DMS53 treated with DMSO at 0.1 percent for 48 hours (cell line): Measurements from ENCODE around the gene GLI3.

Experiments
- DNase-seq: peaks from one replicate; lab custom pipeline; 2025; ENCODE audit not compliant: unreplicated experiment; lab: John Stamatoyannopoulos, UW

Gene GLI3

DNA sequence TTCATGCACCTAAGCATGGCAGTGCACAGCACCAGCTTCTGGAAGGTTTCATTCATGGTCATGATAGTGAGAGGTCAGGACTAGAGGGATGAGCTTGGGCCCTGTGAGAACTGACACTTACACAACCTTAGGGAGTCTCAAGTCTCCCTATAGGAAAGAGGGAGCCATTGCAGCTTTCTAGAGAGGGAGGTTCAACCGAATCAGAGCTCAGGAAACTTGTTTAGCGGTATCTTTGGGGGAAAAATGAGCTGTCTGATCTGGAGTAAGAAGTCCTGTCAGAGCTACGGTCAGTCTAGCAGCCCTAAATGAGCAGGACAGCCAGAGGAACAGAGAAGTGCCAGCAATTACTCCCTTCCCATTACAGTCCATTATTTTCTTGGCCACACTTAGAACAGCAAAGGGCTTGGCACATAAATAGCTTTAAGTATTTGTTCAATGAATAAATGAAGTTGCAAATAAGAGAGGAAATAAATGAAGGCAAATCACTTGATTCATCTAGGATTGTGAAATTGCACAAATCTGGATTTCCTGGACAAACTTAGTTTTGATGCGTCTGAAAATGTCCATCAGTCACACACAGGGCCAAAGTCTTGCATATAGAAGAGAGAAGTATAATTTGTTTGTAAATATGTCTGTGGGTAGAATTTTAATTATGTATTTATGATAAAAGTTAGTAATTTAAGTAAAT, 262.0 kb downstream of the GLI3 start:
- no peak for DNase-seq

DNA sequence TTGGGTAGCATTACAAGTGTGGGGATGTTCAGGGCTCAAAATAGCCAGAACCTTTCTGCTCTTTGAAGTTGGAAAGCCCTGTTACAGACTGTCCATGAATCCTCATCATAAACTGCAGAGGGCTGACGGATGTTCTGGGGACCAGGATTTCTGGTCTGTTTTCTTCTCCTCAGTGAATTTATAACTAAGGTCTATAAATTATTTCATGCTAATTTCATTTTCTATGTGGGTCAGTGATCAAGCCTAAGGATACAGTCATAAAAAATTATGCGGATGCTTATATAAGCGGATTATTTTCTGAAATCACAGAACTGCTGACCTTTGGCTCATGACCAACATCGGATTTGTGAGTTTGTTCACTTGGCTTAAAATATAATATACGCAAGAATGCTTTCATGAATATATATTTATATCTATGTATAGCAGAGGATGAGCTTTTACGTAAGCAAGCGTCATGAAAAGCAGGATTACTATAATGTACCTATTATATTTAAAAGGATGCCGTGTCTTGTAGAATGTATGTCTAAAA, 263.7 kb downstream of the GLI3 start:
- no peak for DNase-seq

DNA sequence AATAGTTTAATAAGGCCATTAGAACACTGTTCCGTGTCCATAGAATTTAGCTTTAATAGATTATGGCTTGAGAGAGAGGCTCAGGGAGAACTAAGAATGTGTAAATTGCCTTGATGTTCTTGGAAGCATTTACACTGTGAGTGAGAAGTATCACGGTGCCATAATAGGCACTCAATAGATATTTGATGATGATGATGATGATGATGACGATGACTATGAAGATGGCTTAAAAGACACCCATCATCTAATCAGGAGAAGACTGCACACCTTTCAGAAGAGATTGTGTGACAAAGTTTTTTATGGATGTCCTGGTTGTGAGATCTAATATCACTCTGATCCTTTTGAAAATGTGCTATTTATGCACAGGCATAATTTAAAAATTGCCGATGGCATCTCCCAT, 264.2 kb downstream of the GLI3 start:
- DNase-seq = no peak

DNA sequence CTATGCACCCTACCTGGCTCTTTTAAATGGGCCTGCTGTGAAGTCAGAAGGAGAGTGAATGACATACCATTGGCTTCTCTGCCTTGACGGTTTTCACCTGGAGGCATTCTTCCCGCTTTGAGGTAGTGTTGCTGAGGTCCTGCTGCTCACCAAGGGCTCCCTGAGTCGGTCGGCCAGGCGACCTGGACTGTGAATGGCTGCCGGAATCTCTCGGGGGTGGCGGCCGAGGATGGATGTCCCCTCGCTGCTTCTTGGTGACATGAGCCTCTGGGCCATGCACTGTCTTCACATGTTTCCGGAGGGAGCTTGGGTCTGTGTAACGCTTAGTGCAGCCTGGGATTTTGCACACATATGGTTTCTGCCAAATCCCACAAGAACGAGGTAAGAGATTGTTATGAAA, 264.7 kb downstream of the GLI3 start:
- no peak for DNase-seq

DNA sequence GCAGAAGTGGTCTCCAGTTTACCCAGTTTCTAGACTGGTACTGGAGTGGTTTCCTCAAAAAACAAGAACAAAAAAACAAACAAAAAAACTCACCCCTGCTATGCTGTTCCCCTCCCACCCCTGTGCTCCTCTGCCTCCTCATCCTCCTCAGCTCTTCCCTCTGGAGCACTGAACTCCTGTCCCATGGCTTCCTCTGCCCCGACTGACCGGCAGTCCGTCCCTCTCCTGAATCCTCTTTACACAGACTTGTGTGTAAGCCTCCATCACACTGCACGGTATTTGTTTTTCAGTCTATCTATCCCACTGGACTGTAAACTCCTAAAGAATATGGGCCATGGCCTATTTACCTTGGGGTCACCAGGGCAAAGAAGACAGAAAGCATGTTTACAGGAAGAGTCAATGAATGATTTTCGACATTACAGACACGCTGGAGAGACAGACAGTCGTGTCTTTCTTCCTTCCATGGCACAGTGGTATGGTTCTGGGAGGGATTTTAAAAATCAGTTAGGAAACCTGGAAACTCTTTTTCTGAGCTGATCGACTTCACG, 265.3 kb downstream of the GLI3 start:
- DNase-seq = no peak

DNA sequence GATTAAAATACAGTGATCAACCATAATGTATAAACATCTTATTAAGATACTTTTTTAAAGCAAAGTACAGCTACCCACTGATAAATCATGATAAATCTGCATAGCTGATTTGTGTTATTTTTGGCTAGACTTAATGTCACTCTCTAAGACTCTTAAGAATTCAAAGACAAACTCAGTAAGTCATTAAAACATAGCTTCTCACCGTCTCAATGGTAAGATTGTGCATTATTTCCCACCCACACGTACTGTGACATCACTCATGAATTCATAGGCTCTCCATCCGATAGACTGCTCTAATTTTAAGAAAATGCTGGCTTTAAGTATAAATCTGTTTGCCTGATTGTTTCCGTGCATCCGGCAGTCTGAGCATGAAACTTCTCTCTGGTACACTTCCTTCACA, 266.1 kb downstream of the GLI3 start:
- DNase-seq = no peak

DNA sequence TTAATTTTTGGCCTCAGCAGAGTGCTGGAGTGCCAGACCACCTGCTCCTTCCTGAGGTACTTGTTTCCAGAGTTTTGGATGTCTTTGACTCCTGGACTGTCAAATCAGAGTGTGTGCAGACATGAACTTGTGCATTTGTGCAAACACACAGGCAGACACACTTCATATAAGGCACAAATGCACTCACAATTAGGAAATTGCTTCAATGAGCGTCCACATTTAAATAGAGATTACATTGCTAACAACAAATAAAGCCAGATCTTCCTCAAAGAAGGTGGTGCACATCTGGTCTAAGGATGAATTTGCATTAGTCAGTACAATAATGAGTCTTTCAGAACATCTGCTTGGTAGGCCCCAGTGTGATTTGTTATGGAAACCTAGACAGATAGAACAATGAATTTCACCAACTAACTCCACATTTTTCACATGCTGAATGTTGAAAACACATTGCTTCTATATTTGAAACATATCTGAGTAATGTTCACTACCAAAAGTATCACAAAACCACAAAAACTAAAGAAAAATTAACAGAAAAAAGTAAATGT, 267.4 kb downstream of the GLI3 start:
- DNase-seq = no peak

DNA sequence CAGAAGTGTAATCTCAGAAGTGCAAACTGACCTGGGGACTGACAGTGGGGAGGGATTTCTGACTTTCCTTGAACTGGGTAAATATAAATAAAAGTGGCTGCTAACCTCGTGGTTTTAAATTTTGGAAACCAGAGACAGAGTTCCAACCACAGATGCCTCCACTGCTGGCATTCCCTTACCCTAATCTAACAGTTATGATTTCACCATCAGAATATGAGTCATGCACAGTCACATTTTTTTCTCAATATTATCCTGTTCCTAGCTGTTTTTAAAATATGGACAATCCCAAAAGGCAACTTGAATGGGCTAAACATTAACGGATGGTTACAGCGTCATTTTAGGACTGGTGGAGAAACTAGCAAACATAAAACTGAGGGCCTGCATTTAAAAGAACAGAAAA, 269.9 kb downstream of the GLI3 start:
- DNase-seq = no peak

DNA sequence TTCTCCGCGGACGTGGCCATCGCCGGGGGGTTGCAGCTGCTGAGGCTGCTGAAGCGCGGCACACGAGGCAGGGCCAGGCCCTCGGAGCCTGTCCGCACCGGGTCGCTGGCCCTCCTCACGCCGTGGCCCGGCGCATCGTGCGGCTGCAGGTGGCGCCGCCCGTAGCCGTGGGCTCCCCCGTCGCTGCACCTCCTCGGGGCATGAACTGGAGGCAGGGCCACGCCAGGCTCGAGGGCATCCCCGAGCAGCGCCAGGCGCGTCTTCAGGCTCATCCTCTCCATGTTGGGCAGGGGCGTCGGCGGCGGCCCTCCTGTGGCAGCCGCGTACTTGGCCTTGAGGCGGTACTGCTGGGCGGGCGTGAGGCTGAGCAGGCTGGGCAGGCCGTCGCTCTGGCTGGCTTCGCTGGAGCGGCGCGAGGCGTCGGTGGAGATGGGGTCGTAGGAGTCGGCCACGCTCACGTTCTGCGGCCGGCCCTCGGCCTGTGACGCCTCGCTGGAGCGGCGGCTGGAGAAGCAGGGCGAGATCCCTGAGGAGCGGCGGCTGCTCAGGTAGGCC, 271.0 kb downstream of the GLI3 start:
- DNase-seq = no peak

DNA sequence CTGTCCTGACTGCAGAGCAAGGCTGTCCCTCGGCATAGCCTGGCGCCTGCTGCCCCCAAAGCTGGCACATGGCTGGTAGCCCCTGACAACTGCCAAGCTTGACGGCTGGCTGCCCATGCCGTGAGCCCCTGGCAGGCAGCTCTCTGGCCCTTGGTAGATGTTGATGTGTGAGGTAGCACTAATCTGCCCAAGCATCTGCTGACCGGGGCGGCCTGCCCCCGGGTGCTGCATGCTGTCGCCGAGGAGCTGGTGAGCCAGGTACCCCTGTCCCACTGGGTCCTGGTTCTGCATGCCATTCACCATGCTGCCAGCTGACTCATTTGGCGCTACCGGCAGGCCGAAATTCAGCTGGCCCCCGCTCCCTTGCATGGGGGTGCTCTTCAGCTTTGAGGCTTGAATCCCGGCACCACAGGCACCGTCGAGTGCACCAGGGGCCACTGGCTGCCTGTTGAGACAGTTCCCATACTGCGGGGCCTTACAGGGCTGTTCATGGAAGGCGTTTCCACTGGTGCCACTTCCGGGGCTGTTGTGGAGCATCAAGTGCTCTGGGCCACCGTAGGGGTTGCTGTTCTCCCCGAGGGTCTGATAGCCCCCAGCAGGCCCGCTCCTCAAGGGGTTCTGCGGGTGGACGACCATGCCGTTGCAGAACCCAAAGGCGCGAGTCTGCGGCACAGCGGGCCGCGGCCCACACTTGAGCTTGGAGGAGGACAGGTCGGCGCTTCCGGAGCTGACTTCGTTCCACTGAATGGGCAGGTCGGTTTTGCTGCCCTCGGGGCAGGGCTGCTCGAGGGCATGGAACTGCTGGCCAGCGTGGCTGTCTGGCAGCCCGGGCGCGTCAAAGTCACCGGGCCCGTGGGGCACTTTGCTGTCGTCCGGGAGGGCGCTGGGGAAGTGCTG, 271.9 kb downstream of the GLI3 start:
- no peak for DNase-seq

DNA sequence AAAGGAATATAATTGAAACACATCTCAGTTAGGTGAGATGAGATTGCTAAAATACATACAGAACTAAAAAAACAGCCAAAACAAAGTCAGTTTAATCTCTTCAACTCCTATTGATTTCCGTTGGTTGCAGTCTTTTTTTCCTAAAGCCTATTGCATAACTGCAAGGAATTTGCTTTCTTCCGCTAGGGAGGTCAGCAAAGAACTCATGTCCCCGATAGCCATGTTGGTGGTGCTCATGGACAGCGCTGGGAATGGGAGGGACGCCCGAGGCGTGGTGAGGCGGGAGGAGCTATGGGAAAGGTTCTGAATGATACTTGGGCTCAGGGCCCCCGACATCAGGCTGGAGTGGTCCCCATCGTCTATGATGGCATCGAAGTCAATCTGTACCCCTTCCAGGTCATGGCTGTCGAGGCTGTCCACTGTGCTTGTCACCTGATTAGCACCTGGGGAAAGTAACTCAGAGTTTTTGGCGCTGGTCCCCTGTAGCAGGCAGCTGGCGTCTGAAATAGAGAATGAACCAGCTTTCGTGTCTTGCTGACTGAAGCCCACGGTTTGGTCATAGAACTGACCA, 272.7 kb downstream of the GLI3 start:
- no peak for DNase-seq

DNA sequence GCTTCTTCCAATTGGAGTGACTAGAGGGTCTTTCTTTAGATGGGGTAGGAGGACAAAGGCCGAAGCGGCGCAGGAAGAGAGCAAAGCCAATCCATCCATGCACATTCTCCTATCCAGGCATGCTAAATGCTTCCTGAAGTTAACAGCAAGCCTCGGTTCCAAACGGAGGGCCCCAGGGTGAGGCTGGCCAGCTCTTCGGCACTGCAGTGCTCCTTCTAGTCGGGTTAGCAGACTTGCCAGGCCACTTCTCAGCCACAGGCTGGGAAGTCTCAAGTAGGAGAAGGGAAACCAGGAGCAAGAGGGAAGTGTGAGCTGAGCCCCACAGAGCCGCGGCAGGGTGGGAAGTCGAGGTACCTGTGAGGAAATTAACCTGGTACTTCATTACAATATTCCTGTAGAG, 280.3 kb downstream of the GLI3 start:
- no peak for DNase-seq

DNA sequence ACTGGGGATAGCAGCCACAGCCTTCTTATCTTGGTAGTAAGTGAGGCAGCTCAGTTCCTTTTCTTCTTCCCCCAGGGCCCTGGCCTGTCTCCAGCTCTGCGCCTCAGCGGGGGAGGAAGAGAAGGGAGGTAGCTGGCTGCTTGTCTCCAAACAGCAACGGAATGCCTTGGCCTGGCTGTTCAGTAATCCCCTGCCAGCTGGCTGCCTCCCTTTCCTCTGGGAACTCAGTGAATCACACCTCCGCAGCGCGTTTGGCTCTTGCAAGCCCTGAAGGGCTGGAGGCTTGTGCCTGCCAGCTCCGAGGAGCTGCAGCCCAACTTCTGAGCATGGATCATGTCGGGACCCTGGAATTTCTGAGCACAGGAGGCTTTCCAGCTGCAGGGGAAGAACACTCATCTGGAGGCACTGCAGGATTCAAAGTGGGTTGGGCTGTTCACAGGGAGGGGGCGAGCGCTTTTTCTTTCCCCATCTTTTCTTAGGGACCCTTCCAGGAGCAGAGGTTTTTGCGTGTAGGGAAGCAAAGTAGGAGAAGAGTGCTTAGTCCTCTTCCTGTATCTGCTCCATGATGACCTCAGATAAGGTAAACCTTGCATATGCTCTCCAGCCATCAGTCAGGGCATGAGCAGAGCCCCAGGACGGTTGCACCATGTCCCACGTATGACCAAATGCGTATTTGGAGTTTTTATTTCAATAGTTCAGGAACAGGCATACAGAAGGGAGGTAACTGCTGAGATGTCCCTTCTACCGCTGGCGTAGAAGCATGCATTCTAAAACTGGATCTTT, 280.9 kb downstream of the GLI3 start:
- no peak for DNase-seq

DNA sequence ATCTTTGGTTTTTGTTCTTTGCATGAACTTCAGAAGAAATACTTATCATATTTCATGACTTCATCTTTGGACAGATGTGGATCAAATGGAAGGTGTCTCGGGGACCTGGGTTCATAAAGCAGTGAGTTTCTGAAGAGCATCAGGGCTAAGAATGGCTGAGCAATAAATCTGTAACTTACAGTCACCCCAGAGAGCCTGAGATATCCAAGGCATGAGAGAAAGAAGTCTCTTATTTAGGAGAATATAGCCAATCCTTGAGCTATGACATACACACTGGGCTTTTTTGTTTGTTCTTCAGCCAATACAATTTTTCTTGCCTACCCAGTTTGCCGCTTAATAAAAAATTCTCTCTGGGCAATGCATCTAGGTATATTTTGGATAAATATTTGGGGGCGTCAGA, 281.6 kb downstream of the GLI3 start:
- no peak for DNase-seq

DNA sequence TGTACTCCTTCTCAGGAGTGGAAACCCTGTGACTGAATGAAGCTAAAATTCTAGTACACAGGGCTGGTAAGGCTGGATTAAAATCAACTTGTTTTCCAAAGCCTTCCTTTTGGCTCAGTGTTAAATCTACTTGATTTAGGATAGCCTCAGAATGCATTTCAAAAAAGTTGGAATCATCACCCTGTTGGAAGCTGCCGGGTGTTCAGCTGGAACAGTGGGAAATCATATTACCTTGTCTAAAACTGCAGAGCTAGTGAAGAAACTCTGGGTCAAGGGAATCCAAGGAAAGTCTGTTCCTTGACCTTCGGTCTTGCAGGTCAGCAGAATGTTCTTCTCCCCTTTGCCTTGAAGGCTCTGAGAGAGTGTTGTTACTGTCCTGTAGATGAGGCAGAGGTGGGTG, 282.0 kb downstream of the GLI3 start:
- DNase-seq = no peak

DNA sequence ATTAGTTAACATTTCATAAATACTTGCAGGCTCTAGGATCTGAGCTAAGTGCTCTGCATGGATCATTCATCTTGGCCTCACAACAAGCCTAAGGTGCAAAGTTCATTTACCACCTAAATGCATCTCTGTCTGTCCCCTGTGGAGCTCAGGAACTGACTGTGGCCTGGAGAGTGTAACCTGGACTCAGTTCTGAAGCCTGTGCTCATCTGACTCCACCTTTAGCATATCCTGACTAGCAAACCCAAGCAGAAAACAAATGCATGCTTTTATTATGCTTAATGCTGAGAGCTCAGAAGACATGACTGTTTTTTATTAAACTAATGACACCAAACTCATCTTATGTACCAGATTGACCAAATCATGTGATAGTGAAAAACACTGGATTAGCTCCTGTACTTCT, 288.5 kb downstream of the GLI3 start:
- DNase-seq = no peak

DNA sequence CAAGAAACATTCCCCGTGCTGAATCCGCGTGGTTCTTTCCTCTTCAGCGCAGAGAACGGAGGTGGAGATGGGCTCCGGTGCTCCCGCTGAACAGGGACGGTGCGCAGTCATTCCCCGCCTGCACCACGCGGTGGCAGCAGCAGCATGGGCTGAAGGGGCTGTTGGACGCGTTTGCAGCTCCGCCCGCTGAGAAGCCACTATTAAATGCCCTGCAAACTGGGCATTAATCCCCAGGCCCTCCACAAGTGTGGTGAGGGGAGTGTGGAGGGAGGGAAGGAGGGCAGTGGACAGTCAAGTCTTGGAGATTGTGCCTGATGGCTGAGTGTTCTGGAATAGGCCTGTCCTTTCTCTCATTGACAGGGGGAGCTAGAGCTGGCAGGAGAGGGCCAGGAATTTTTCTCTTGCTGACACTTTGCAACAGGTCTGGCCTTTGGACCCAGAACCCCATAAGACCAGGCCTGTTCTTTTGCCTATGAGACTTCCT, 293.9 kb downstream of the GLI3 start:
- DNase-seq = peak; percentile 81

DNA sequence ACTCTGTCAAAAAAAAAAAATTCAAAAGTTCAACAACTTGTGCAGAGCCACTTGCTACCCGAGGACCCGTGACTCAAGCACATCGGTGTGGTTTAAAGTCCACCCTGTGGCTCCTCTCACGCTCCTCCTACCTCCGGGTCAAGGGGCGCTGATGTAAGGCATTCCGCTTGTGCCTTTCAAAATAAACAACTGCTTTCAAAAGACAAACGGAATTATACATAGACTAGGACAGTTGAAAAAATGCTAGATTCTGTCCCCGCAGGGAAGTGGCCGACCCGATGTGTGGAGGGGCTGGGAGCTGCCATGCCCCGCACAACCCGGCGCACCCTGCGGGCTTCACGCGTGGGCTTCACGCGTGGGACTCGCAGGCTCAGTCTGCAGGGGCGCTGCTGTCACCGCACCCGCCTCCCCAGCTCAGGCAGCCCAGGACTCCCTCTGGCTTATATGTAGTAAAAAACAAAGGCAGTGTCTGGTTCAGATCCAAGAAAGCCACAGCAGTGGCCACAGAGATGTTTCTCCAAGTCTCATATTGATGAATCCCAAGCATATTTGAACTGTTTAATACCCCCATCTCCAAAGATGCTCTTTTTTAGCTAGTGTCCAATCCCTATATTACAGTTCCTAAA, 294.4 kb downstream of the GLI3 start:
- DNase-seq = peak; percentile 45

DNA sequence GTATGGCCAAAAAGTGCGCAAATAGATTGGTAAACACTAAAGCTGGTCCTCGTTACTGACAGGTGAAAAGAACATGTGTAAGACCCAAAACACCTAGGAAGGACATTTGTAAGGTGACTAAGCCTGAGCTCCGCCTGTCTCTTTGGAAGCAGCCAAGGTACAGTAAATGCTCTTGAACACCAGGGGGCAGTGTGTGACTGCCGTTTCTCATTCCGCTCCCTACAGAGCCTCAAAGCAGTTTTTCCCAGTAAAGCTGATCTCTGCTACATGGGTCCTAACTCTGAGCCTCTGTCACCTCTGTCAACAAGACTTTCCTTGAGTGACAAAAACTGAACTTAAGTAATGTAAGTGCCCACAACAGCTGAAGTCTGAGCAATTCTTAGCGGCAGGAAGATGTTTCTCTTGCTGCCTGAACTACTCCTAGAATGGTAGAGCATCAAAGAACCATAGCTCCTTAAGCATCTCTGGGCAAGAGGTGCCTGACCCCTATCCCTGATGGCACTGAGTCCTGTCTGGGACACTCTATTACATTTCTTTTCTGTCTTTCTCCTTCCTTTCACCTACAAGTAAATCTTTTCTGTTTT, 296.2 kb downstream of the GLI3 start:
- peak; percentile 81 for DNase-seq
